ENCODE measurements around the gene ISL2.

ISL2 gene

GRCh38 chr15:76339305-76340197 is 3.0 kb downstream of the ISL2 start:
- Mint-ChIP-seq H3K4me3 (peak overlapping the region; percentile 75), H3K27me3 (ENCODE audit: low read depth, poor library complexity) (peaks cover 98% of the 10 kb centered on the region), H3K27ac (no peak overlapping the region), H3K9me3 (no peaks in the 10 kb centered on the region), H3K36me3 (ENCODE audit: low read depth) (no peaks in the 10 kb centered on the region), H3K4me1 (peaks cover 58% of the 10 kb centered on the region)
- no peak for TF ChIP-seq CTCF (IDR thresholded peaks at IDR 0.05)
- DNase-seq: peak; percentile 42

GRCh38 chr15:76340198-76340802 is 3.7 kb downstream of the ISL2 start:
- Mint-ChIP-seq H3K4me3 (peak overlapping the region; percentile 75), H3K27ac (no peak overlapping the region), H3K9me3 (no peaks in the 10 kb centered on the region), H3K27me3 (ENCODE audit: low read depth, poor library complexity) (peaks cover 98% of the 10 kb centered on the region), H3K4me1 (peaks cover 57% of the 10 kb centered on the region), H3K36me3 (ENCODE audit: low read depth) (no peaks in the 10 kb centered on the region)
- no peak for TF ChIP-seq CTCF (IDR thresholded peaks at IDR 0.05)
- peak; percentile 49 for DNase-seq

- Mint-ChIP-seq H3K36me3 (ENCODE audit: low read depth) (no peaks in the 10 kb centered on the region), H3K4me1 (peaks cover 57% of the 10 kb centered on the region), H3K9me3 (no peaks in the 10 kb centered on the region), H3K27ac (no peak overlapping the region), H3K4me3 (peak overlapping the region; percentile 64), H3K27me3 (ENCODE audit: low read depth, poor library complexity) (peaks cover 98% of the 10 kb centered on the region)
- DNase-seq: peak; percentile 57
- TF ChIP-seq CTCF (IDR thresholded peaks at IDR 0.05): no peak
These were observed 4.3 kb downstream of the ISL2 start for GRCh38 chr15:76340803-76341365.

GRCh38 chr15:76341366-76342057 is 4.9 kb downstream of the ISL2 start:
- H3K9me3 Mint-ChIP-seq: no peaks in the 10 kb centered on the region
- DNase-seq: peak; percentile 47
- H3K4me1 Mint-ChIP-seq: peaks cover 55% of the 10 kb centered on the region
- H3K4me3 Mint-ChIP-seq: peak overlapping the region; percentile 46
- no peaks in the 10 kb centered on the region for H3K36me3 Mint-ChIP-seq (ENCODE audit: low read depth)
- H3K27ac Mint-ChIP-seq: no peak overlapping the region
- H3K27me3 Mint-ChIP-seq (ENCODE audit: low read depth, poor library complexity): peaks cover 97% of the 10 kb centered on the region
- TF ChIP-seq CTCF (IDR thresholded peaks at IDR 0.05): no peak

GRCh38 chr15:76342058-76342381 is 5.4 kb downstream of the ISL2 start:
- H3K9me3 Mint-ChIP-seq: no peaks in the 10 kb centered on the region
- no peaks in the 10 kb centered on the region for H3K36me3 Mint-ChIP-seq (ENCODE audit: low read depth)
- peaks cover 97% of the 10 kb centered on the region for H3K27me3 Mint-ChIP-seq (ENCODE audit: low read depth, poor library complexity)
- peak overlapping the region; percentile 46 for H3K4me3 Mint-ChIP-seq
- H3K4me1 Mint-ChIP-seq: peaks cover 50% of the 10 kb centered on the region
- no peak overlapping the region for H3K27ac Mint-ChIP-seq
- no peak for TF ChIP-seq CTCF (IDR thresholded peaks at IDR 0.05)
- DNase-seq: peak; percentile 34
